ENCODE data around the gene DGKQ. TPM values are rescaled to one million over a fixed set of nuclear protein-coding genes. Genes with fewer than 3 reads are reported as not detected.

The DGKQ gene
- polyA plus RNA-seq, 2 of the 4 experiments (the other 2 are of a cell fraction) = 2.7 to 7.8 TPM

DNA sequence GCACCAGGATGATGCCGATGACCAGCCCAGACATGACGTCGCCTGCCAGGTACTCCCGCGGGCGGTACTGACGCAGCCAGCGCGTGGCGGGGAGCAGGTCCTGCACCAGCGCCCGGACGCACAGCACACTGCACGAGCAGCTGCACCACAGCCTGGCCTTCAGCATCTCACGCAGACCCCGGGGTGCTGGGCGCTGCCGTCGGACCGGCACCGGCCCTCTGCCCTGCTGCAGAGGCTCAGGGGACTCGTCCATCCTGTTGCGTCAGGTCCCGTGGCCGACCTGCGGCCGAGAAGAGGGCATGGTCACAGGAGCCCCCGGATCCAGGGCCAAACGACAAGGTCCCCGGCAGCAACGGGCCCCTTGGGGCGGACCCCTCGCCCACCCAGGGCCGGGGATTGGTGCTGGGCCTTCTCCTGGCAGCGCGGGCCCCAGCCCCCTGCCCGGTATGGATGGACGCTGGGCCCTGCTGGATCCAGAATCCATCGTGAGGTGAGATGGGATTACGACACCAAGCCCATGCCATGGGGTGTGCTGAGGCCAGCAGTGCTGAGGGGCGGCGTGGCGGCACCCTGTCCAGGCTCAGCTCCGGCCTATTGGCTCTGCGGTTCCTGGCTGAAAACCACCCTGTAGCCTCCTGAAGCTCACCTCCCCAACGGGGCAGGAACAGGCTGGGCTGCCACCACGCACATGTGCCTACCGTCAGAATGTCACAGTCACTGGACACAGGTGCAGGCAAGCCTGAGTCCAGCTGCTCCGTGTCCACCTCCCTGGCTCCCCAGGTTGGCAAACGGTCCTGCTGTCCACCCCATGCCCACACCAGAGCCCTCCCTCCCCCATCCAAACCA, 18.3 kb upstream of the DGKQ start:
- H3K4me1 ChIP-seq = peaks cover 21% of the 10 kb centered on the region
- TF ChIP-seq NR3C1 (IDR thresholded peaks at IDR 0.05) (no peak), POLR2AphosphoS2 (conservative IDR thresholded peaks at IDR 0.05; ENCODE audit: low read length) (no peak), RNF2 (IDR thresholded peaks at IDR 0.05; ENCODE audit: borderline replicate concordance, low read depth) (no peak), EHMT2 (IDR thresholded peaks at IDR 0.05; ENCODE audit: low read depth) (no peak), GATA3 (IDR thresholded peaks at IDR 0.05; ENCODE audit: borderline replicate concordance) (no peak), FOXS1 (CRISPR knock-in tag; IDR thresholded peaks at IDR 0.05) (no peak), MYC (IDR thresholded peaks at IDR 0.05; ENCODE audit: borderline replicate concordance, low read length) (no peak), RCOR1 (IDR thresholded peaks at IDR 0.05; ENCODE audit: low read depth, low read length) (no peak), FOSL2 (IDR thresholded peaks at IDR 0.05) (no peak), FOSL2 (CRISPR knock-in tag; IDR thresholded peaks at IDR 0.05) (no peak), KDM5A (IDR thresholded peaks at IDR 0.05) (no peak)
- TF ChIP-seq, protein P1, sequence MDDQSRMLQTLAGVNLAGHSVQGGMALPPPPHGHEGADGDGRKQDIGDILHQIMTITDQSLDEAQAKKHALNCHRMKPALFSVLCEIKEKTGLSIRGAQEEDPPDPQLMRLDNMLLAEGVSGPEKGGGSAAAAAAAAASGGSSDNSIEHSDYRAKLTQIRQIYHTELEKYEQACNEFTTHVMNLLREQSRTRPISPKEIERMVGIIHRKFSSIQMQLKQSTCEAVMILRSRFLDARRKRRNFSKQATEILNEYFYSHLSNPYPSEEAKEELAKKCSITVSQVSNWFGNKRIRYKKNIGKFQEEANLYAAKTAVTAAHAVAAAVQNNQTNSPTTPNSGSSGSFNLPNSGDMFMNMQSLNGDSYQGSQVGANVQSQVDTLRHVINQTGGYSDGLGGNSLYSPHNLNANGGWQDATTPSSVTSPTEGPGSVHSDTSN (IDR thresholded peaks at IDR 0.05) = no peak
- TF ChIP-seq, protein P2, sequence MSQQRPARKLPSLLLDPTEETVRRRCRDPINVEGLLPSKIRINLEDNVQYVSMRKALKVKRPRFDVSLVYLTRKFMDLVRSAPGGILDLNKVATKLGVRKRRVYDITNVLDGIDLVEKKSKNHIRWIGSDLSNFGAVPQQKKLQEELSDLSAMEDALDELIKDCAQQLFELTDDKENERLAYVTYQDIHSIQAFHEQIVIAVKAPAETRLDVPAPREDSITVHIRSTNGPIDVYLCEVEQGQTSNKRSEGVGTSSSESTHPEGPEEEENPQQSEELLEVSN (IDR thresholded peaks at IDR 0.05; ENCODE audit: borderline replicate concordance, low read depth) = no peak
- TF ChIP-seq, protein P3, sequence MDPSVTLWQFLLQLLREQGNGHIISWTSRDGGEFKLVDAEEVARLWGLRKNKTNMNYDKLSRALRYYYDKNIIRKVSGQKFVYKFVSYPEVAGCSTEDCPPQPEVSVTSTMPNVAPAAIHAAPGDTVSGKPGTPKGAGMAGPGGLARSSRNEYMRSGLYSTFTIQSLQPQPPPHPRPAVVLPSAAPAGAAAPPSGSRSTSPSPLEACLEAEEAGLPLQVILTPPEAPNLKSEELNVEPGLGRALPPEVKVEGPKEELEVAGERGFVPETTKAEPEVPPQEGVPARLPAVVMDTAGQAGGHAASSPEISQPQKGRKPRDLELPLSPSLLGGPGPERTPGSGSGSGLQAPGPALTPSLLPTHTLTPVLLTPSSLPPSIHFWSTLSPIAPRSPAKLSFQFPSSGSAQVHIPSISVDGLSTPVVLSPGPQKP (IDR thresholded peaks at IDR 0.05; ENCODE audit: low read depth, low read length) = no peak
- TF ChIP-seq, protein P4, sequence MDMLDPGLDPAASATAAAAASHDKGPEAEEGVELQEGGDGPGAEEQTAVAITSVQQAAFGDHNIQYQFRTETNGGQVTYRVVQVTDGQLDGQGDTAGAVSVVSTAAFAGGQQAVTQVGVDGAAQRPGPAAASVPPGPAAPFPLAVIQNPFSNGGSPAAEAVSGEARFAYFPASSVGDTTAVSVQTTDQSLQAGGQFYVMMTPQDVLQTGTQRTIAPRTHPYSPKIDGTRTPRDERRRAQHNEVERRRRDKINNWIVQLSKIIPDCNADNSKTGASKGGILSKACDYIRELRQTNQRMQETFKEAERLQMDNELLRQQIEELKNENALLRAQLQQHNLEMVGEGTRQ (IDR thresholded peaks at IDR 0.05) = no peak
- peak overlapping the region; percentile 2; the same call in 1 of the 3 replicates for H3K4me3 ChIP-seq
- ATAC-seq = no peak
- H3K9me3 ChIP-seq = no peaks in the 10 kb centered on the region
- CTCF ChIA-PET = interaction anchor here (1.2 kb wide), 1 partner anchor 8 kb away, joined by 3 read pairs; no protein-coding TSS in a partner anchor
- no peak for DNase-seq (ENCODE audit: low read depth in 1 of 2, low spot score in 1 of 2)
- no peak for FAIRE-seq
- POLR2A ChIA-PET = no interaction called here
- 93% methylated on average over 16 of the region's 50 CpGs for WGBS (ENCODE audit: missing lambda C conversion rate)
- peak overlapping the region; percentile 77 to 93 for H3K27ac ChIP-seq
- peak overlapping the region; percentile 67 for H3K4me2 ChIP-seq

DNA sequence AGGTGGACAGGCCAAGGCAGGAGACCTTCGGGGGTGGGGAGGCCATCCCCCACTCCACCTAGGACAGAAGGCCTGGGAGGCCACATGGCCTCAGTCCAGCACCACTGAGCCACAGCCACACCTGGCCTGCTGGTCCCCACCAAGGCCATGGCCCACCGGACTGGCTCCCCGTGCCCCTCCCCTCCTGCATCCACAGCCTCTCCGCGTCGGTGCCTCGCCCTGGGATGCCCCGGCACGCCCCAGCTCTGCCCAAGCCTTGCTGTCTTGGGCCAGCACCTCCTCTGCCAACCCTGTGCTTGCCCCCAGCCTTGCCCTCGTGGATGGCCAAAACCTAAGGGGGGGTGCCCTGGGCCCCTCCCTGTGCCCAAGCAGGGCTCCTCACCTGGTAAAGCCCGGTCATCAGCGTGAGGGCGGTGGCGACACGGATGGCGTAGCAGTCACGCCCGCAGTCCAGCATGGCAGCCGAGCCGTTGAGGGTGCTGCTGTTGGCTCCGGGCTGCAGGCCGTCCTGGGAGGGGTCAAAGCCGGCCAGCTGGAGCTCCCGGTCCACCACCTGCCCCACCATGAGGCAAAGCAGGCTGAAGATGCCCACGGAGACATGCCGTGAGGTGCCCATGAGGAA, 17.5 kb upstream of the DGKQ start:
- TF ChIP-seq ZNF302 (CRISPR knock-in tag; IDR thresholded peaks at IDR 0.05) (no peak), HOXB13 (CRISPR knock-in tag; IDR thresholded peaks at IDR 0.05; ENCODE audit: low read depth) (no peak), NFE2L2 (conservative IDR thresholded peaks at IDR 0.05; ENCODE audit: low read length) (no peak)
- ATAC-seq (no peak), DNase-seq (ENCODE audit: low read depth in 1 of 2, low spot score in 1 of 2) (no peak), FAIRE-seq (no peak)
- Histone ChIP-seq H3K27ac (no peak overlapping the region), H3K4me1 (peaks cover 26% of the 10 kb centered on the region), H3K4me3 (no peak overlapping the region), H3K9me3 (no peaks in the 10 kb centered on the region), H3K4me2 (no peak overlapping the region)
- ChIA-PET POLR2A (no interaction called here), CTCF (no interaction called here)
- 100% methylated on average over 2 of the region's 26 CpGs for WGBS (ENCODE audit: missing lambda C conversion rate)

Data from A549 (cell line).